Measurements from ENCODE around the gene PRM2.

DNA sequence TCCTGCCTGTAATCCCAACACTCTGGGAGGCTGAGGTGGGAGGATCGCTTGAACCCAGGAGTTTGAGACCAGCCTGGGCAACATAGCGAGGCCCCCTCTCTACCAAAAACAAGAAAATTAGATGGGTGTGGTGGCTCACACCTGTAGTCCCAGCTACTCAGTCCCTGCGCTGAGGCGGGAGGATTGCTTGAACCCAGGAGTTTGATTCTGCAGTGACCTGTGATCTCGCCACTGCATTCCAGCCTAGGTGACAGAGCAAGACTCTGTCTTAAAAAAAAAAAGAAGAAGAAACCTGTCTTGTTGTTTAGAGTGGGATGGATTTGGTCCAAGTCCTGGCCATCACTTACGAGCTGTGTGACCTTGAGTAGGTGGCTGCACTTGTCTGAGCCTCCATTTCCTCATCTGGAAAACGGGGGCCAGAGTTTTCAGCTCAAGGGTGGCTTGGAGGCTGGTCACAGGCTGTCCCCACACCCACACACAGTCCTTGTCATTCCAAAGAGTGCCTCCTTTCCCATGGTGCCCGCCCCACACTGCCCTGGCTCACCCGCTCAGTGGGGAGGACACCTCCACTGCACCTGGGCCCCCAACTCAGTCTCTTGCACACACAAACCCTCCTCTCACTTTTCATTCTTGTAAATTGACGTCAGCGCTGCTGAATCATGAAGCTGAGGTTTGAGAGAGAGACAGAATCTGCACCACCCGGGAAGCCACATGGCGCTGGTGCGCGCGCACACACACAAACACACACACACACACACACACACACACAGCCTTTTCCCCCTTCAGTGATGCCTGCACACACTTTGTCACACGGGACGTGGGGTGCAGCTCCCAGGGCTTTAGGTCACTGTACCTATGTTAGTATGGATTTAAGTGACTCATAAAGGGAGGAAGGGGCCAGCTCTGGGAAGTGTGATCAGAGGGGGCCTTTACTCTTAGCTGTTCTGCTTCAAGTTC lies 24.5 kb downstream of the PRM2 start:
- TF ChIP-seq CTCF (IDR thresholded peaks at IDR 0.05; ENCODE audit: low read depth, low read length), result no peak
- no peak for TF ChIP-seq EZH2phosphoT487 (IDR thresholded peaks at IDR 0.05; ENCODE audit: low read depth)

Measured in OCI-LY3 (cell line).